HEK293 (cell line): ENCODE results near the gene AFF2.

Source experiments
- CTCF ChIA-PET: fragments of 350-600 bp; formaldehyde crosslinking; extraction: SDS; loops from one replicate; lab custom pipeline; 2021; ENCODE audit warnings: antibody characterized with exemption; lab: Yijun Ruan, JAX
- POLR2A ChIA-PET: fragments of 300-600 bp; formaldehyde crosslinking; extraction: SDS; loops from one replicate; lab custom pipeline; 2020; ENCODE audit warnings: antibody characterized with exemption, inconsistent platforms; lab: Yijun Ruan, JAX
- H3K27ac ChIP-seq: fragments of 200-500 bp; sonication (Bioruptor generic); 2 replicates; pipeline ENCODE4 v1.5.1; 2014; ENCODE audit warnings: low read depth, low read length, control low read depth, inconsistent platforms; ENCODE audit errors: extremely low read depth
- H3K36me3 ChIP-seq, 2 experiments: fragments of 200-500 bp in 1 of 2; sonication (Bioruptor generic) in 1 of 2; 1 replicate in 1 of 2; 2 replicates in 1 of 2; pipeline ENCODE4 v1.5.1; 2014 to 2017; ENCODE audit warnings: inconsistent platforms in 2 of 2, low read length in 2 of 2; ENCODE audit not compliant: control insufficient read depth in 2 of 2, insufficient read depth in 1 of 2
- H3K4me1 ChIP-seq: fragments of 200-500 bp; sonication (Bioruptor generic); 2 replicates; pipeline ENCODE4 v1.5.1; 2014; ENCODE audit warnings: mild to moderate bottlenecking, low read length, inconsistent platforms; ENCODE audit not compliant: control insufficient read depth, insufficient read depth
- H3K4me3 ChIP-seq: 2 replicates; pipeline ENCODE4 v1.5.1; 2011; ENCODE audit warnings: low read depth, mild to moderate bottlenecking, control low read depth, low read length, moderate library complexity
- H3K9me3 ChIP-seq: fragments of 200-500 bp; sonication (Bioruptor generic); 2 replicates; pipeline ENCODE4 v1.5.1; 2014; ENCODE audit warnings: low read depth, low read length, inconsistent platforms; ENCODE audit not compliant: control insufficient read depth, insufficient read depth
- KLF9 ChIP-seq: fragments of 450-650 bp; formaldehyde crosslinking; IDR thresholded peaks from 2 replicates; pipeline ENCODE4 v1.5.1; 2016; ENCODE audit warnings: missing biosample characterization, missing genetic modification characterization, low read depth
- PRDM6 ChIP-seq: fragments of 450-650 bp; formaldehyde crosslinking; IDR thresholded peaks from 2 replicates; pipeline ENCODE4 v1.5.1; 2017; ENCODE audit warnings: missing biosample characterization, missing genetic modification characterization
- ZNF140 ChIP-seq: fragments of 450-650 bp; formaldehyde crosslinking; IDR thresholded peaks from 2 replicates; pipeline ENCODE4 v1.5.1; 2016; ENCODE audit warnings: missing biosample characterization, missing genetic modification characterization
- ZNF202 ChIP-seq: fragments of 450-650 bp; formaldehyde crosslinking; IDR thresholded peaks from 2 replicates; pipeline ENCODE4 v1.5.1; 2016; ENCODE audit warnings: missing biosample characterization, missing genetic modification characterization, borderline replicate concordance
- ZNF416 ChIP-seq: fragments of 450-650 bp; formaldehyde crosslinking; IDR thresholded peaks from 2 replicates; pipeline ENCODE4 v1.5.1; 2016; ENCODE audit warnings: missing biosample characterization, missing genetic modification characterization
- TF ChIP-seq, protein P1 (sequence below): fragments of 450-650 bp; formaldehyde crosslinking; IDR thresholded peaks from 2 replicates; pipeline ENCODE4 v1.5.1; 2016; ENCODE audit warnings: missing biosample characterization, missing genetic modification characterization
- TF ChIP-seq, protein P2 (sequence below): fragments of 450-650 bp; formaldehyde crosslinking; IDR thresholded peaks from 2 replicates; pipeline ENCODE4 v1.5.1; 2016; ENCODE audit warnings: missing biosample characterization, missing genetic modification characterization, low read depth
- TF ChIP-seq, protein P3 (sequence below): fragments of 450-650 bp; formaldehyde crosslinking; IDR thresholded peaks from 2 replicates; pipeline ENCODE4 v1.5.1; 2017; ENCODE audit warnings: missing biosample characterization, missing genetic modification characterization
- TF ChIP-seq, protein P4 (sequence below): fragments of 450-650 bp; formaldehyde crosslinking; IDR thresholded peaks from 2 replicates; pipeline ENCODE4 v1.5.1; 2016; ENCODE audit warnings: missing biosample characterization, missing genetic modification characterization, low read depth

Gene AFF2

GRCh38 chrX:148658115-148658730, 157.8 kb downstream of the AFF2 start (continued):
- TF ChIP-seq PRDM6 (tag by site-specific recombination), result no peak
- TF ChIP-seq, protein P1, sequence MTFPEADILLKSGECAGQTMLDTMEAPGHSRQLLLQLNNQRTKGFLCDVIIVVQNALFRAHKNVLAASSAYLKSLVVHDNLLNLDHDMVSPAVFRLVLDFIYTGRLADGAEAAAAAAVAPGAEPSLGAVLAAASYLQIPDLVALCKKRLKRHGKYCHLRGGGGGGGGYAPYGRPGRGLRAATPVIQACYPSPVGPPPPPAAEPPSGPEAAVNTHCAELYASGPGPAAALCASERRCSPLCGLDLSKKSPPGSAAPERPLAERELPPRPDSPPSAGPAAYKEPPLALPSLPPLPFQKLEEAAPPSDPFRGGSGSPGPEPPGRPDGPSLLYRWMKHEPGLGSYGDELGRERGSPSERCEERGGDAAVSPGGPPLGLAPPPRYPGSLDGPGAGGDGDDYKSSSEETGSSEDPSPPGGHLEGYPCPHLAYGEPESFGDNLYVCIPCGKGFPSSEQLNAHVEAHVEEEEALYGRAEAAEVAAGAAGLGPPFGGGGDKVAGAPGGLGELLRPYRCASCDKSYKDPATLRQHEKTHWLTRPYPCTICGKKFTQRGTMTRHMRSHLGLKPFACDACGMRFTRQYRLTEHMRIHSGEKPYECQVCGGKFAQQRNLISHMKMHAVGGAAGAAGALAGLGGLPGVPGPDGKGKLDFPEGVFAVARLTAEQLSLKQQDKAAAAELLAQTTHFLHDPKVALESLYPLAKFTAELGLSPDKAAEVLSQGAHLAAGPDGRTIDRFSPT (tag by site-specific recombination), result no peak
- no peak for TF ChIP-seq KLF9 (tag by site-specific recombination)
- TF ChIP-seq, protein P2, sequence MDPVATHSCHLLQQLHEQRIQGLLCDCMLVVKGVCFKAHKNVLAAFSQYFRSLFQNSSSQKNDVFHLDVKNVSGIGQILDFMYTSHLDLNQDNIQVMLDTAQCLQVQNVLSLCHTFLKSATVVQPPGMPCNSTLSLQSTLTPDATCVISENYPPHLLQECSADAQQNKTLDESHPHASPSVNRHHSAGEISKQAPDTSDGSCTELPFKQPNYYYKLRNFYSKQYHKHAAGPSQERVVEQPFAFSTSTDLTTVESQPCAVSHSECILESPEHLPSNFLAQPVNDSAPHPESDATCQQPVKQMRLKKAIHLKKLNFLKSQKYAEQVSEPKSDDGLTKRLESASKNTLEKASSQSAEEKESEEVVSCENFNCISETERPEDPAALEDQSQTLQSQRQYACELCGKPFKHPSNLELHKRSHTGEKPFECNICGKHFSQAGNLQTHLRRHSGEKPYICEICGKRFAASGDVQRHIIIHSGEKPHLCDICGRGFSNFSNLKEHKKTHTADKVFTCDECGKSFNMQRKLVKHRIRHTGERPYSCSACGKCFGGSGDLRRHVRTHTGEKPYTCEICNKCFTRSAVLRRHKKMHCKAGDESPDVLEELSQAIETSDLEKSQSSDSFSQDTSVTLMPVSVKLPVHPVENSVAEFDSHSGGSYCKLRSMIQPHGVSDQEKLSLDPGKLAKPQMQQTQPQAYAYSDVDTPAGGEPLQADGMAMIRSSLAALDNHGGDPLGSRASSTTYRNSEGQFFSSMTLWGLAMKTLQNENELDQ (tag by site-specific recombination), result no peak

DNA sequence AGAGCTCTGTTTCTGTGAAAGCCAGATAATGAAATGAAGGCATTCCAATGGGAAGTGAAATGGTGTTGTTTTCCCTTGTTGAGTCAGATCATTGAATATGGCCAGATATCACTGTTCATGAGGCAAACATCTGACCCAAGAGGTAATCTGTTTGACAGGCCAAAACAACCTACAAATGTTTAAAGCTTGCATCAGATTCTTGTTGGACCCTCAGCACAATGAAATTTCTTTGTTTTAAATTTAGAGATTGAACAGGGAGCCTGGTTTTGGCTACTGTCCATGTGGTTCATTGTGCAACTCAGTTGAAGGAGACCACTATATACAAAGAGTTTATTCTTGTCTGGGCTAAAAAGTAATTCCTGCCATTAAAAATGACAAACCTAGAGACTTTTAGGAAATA, 159.1 kb downstream of the AFF2 start:
- CTCF ChIA-PET, result no interaction called here
- H3K36me3 ChIP-seq, result no peaks in the 10 kb centered on the region
- no peaks in the 10 kb centered on the region for H3K4me1 ChIP-seq
- no peaks in the 10 kb centered on the region for H3K9me3 ChIP-seq
- POLR2A ChIA-PET, result no interaction called here
- TF ChIP-seq ZNF140 (tag by site-specific recombination), result no peak
- TF ChIP-seq PRDM6 (tag by site-specific recombination), result no peak
- TF ChIP-seq ZNF202, result no peak
- TF ChIP-seq, protein P3, sequence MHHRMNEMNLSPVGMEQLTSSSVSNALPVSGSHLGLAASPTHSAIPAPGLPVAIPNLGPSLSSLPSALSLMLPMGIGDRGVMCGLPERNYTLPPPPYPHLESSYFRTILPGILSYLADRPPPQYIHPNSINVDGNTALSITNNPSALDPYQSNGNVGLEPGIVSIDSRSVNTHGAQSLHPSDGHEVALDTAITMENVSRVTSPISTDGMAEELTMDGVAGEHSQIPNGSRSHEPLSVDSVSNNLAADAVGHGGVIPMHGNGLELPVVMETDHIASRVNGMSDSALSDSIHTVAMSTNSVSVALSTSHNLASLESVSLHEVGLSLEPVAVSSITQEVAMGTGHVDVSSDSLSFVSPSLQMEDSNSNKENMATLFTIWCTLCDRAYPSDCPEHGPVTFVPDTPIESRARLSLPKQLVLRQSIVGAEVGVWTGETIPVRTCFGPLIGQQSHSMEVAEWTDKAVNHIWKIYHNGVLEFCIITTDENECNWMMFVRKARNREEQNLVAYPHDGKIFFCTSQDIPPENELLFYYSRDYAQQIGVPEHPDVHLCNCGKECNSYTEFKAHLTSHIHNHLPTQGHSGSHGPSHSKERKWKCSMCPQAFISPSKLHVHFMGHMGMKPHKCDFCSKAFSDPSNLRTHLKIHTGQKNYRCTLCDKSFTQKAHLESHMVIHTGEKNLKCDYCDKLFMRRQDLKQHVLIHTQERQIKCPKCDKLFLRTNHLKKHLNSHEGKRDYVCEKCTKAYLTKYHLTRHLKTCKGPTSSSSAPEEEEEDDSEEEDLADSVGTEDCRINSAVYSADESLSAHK, result no peak
- TF ChIP-seq, all 188 proteins: peak for 0
- Histone ChIP-seq H3K4me3 (no peak overlapping the region), H3K27ac (no peak overlapping the region)

- Histone ChIP-seq H3K27ac (no peak overlapping the region), H3K4me3 (no peak overlapping the region), H3K9me3 (no peaks in the 10 kb centered on the region), H3K36me3 (no peaks in the 10 kb centered on the region), H3K4me1 (no peaks in the 10 kb centered on the region)
- CTCF ChIA-PET, result no interaction called here
- TF ChIP-seq, protein P4, sequence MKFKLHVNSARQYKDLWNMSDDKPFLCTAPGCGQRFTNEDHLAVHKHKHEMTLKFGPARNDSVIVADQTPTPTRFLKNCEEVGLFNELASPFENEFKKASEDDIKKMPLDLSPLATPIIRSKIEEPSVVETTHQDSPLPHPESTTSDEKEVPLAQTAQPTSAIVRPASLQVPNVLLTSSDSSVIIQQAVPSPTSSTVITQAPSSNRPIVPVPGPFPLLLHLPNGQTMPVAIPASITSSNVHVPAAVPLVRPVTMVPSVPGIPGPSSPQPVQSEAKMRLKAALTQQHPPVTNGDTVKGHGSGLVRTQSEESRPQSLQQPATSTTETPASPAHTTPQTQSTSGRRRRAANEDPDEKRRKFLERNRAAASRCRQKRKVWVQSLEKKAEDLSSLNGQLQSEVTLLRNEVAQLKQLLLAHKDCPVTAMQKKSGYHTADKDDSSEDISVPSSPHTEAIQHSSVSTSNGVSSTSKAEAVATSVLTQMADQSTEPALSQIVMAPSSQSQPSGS, result 0 out of 2 replicates have a peak, but pooled peaks have one; percentile 8
- TF ChIP-seq ZNF416, result no peak
- POLR2A ChIA-PET, result no interaction called here
Observed at GRCh38 chrX:148661035-148661434, 160.6 kb downstream of the AFF2 start.
